Right lung (tissue), 5 donors: ENCODE data around the gene OR6S1. TPM values are rescaled to one million over a fixed set of nuclear protein-coding genes. Genes with fewer than 3 reads are reported as not detected.
"Not testable (repeated sequence)": the region's sequence is repeated elsewhere in the genome, so short reads cannot be mapped to it uniquely, and the experiment has no call there.

Experiments
- DNase-seq, 2 donors: peaks; one replicate each; pipeline ENCODE4 v3.0.0-alpha.2; 2013
- polyA plus RNA-seq, 5 donors: library from polyadenylated mRNA; unstranded; fragments of 120-200 nt; gene quantifications; one replicate each; pipeline versions ENCODE4 v1.2.1 to v1.2.3, GENCODE V29; 2013; ENCODE audit warnings: inconsistent platforms in 1 of 5, low replicate concordance in 1 of 5; ENCODE audit not compliant: insufficient read length in 5 of 5, insufficient read depth in 1 of 5

OR6S1 gene
- polyA plus RNA-seq, 5 donors: not detected

DNA sequence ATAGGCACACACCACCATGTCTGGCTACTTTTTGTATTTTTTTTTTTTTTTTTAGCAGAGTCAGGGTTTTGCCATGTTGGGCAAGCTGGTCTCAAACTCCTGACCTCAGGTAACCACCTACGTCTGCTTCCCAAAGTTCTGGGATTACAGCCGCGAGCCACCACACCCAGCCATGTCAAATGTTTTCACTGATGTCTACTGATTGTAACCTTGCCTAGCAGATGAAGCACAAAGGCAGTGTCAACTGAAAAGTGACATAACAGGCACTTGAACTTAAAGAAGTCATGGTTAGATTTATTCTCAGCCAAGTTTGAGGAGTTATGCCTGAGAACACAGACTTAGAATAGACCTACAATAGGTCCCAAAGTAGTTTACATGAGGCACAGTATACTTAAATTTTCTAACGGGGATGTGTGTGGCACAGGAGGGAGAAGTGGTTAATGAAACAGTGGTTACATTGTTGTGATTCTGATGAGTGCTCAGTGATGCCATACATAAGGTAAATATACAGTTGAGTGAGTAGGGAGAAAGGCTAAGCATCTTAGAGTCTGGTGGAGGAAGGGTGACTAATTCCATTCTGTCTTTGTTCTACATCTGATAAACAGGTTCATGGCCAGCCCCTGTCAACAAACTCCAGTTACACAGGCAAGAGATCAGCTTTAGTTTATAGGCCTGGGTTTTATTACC, 30.2 kb upstream of the OR6S1 start:
- no peak for DNase-seq

DNA sequence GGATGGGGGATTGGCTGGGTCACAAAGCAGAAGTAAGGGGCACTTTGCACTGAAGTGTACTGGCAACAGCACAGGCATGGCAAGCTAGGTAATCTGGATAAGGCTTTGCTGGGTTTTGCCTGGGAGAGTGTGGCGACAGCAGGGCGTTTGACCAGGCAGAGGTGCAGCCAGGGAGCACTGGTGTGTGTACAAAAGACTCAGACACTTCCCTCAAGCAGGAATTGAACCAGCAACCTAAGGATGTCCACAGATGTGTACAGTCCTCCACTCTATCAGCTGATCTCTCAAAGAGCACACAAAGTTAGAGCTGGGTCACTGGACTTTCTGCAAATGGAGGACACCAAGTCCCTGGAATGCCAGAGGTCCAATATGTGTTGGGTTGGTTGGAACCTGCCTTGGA, 27.5 kb upstream of the OR6S1 start:
- DNase-seq: no peak

DNA sequence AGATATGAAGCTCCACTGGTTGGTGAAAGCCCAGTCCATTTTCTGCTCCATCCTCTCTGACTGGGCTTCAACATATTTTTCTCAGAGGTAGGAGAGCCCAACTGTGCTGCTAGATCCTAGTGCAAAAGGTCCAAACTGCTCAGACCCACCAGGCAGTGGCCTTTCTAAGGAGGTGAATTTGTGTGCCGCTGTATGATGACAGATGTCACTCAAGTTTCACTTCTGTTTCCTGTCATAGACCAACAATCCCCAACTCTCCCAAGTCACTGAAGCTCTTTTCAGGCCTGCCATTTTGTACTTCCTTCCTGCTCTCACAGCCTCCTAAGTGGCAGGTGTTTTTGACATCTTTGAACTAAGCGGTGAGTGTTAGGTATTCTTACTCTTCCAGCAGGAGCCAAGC, 26.5 kb upstream of the OR6S1 start:
- DNase-seq: no peak

DNA sequence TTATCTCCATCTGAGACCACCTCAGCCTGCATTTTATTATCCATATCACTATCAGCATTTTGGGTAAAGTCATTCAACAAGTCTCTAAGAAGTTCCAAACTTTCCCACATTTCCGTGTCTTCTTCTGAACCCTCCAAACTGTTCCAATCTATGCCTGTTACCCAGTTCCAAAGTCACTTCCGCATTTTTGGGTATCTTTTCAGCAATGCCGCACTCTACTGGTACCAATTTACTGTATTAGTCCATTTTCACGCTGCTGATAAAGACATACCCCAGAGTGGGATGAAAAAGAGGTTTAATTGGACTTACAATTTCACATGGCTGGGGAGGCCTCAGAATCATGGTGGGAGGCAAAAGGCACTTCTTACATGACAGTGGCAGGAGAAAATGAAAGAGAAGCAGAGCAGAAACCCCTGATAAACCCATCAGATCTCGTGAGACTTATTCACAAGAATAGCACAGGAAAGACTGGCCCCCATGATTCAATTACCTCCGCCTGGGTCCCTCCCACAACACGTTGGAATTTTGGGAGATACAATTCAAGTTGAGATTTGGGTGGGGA, 25.0 kb upstream of the OR6S1 start:
- not testable (repeated sequence) for DNase-seq

DNA sequence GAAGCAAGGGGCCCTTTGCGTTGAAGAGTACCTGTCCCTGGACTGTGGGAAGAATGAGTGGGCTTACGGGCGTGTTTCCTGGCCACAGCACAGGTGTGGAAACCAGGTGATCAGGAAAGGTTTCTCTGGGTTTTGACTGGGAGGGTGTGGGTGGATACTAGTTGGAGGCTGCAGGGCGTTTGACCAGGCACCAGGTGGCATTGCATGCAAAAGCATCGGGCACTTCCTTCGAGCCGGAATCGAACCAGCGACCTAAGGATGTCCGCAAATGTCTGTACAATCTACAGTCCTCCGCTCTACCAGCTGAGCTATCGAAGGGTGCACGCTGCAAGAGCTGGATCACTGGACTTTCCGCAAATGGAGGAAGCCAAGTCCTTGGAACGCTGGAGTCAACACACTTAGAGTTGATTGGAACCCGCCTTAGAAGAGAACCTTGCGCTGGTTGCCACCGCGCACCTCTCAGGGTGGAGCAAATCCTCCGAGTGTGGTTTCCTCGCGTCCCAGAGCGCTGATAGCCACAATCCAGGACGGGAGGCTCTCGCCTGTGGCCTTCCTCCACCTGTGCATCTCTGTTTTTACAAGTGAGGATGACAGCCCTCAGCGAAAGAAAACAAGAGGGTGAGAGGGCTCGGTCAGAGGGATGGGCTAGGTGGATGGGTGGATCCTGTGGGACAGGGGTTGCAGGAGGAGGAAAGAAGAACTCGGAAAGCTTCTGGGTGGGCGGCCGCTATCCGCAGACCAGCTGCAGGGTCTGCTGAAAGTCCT, 21.7 kb upstream of the OR6S1 start:
- no peak for DNase-seq

DNA sequence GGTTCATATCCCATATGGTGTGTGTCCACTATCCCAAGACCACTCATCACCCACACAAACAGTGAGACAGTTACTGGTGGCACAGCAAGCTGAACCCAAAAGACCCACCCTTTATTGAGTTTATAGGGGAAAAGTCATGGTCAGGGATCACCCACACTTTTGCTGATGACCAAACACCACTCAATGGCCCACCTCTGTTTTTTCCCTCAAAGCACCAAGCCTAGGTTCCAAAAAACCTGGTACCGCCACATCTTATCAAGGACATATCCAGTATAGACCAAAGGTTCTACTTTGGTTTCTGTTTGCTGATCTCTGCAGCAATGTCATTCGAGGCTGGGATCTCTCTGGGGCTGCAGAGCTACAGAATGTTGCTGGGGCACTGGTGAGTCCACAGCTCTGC, 19.7 kb upstream of the OR6S1 start:
- no peak for DNase-seq

DNA sequence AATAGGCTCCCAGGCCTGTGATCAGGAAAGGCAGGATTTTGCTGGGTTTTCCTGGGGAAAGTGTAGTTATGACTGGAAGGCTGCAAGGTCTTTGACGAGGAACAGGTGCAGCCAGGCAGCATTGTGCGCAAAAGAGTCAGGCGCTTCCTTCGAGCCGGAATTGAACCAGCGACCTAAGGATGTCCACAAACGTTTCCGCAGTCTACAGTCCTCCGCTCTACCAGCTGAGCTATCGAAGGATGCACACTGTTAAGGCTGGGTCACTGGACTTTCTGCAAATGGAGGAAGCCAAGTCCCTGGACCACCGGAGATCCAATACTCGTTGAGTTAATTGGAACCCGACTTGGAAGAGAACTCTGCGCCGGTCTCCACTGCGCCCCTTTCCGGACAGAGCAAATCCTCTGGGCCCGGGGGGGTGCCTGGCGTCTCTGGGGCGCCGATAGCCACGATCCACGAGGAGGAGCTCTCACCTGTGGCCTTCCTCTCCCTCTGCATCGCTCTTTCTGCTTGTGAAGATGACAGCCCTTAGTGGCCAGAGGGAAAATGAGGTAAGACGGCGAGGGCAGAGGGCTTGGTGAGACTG, 18.4 kb upstream of the OR6S1 start:
- DNase-seq: no peak

DNA sequence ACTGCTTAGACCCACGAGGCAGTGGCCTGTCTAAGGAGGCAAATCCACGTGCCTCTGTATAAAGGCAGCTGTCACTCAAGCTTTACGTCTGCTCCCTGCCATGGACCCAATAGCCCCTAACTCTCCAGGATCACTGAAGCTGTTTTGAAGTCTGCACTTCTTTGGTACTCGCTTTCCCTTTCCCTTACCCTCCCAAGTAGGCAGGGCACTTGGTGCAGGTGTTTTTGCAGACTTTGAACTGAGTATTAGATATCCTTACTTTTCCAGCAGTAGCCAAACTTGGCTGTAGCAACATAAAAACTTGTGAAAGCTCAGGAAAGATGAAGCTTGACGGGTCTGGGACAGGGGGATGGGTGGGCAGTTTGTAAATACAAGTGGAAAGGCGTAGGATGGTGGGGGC, 17.8 kb upstream of the OR6S1 start:
- DNase-seq: no peak

DNA sequence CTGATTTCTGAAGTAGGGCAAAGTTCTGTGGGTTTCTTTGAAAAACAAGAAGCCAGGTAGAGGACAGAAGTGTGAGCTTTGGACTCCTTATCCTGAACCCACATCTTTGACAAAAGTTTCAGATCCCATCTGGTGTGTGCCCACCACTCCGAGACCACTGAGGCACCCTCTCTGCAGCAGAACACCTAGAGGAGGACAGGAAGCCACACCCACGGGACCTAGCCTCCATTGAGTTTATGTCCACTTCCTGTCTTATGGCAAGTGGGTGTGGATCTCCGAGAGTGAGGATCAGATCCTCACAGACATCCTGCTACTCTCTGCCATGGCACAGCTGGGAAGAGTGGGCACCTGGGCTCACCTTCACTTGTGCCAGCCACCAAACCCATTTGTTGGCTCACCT, 16.8 kb upstream of the OR6S1 start:
- no peak for DNase-seq

DNA sequence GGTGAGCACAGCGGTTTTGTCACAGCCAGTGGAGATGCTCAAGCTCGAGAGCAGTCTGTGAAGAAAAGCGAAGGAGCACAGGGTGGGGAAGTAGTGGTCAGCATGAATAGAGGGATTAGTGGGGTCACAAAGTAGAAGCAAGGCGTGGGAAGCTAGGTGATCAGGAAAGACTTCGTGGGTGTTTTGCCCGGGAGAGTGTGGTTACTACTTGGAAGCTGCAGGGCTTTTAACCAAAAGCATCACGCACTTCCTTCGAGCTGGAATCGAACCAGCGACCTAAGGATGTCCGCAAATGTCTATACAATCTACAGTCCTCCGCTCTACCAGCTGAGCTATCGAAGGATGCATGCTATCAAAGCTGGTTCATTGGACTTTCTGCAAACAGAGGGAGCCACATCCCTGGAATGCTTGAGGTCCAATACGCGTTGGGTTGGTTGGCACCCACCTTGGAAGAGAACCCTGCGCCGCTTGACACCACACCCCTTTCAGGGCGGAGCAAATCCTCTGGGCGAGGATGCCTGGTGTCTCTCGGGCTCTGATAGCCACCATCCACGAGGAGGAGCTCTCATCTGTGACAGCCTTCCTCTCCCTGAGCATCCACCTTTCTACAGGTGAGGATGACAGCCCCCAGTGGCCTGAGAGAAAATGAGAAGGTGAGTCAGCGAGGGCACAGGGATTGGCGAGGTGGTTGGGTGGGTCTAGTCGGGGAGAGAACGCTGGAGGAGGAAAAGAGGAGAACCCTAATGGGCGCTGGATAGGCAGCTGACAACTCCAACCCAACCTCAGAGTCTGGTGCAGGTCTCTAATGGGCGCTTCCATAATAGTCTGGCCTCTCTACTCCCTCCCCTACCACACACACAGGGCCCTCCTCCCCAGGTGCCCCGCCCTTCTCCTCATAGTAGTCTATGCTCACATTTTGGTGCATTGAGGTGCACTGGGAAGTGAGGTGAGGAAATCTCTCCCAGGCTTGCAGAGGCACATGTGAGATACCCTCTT, 16.0 kb upstream of the OR6S1 start:
- no peak for DNase-seq

DNA sequence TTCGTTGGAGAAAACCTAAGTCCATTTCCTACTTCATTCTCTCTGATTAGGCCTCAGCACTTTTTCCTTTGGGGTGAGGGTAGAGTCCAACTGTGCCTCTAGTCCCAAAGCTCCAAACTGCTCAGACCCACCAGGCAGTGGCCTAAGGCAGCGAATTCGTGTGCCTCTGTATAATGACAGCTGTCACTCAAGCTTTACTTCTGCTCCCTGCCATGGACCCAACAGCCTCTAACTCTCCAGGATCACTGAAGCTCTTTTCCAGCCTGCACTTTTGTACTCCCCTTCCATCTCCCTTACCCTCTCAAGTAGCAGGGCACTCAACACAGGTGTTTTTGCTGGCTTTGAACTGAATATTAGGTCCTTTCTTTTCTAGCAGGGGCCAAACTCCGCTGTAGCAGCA, 14.8 kb upstream of the OR6S1 start:
- DNase-seq: no peak

DNA sequence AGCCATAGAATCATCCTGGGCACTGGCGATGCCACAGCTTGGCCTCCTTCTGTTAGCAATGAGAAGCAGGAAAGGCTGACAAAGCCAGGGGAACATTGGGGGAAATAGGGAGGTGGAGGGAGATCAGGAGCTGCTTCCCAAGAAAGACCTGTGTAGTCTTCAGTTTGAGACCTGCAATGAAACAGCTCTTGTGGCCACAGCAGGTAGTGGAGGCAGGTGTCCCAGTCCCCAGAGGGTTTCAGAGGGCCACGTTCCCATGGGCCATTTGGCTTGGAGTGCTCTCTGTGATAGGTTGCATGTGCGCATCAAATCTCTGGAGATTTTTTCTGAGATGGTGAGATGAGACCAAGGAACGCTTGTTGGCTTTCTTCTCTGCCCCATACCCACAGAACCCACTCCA, 14.4 kb upstream of the OR6S1 start:
- DNase-seq: no peak

DNA sequence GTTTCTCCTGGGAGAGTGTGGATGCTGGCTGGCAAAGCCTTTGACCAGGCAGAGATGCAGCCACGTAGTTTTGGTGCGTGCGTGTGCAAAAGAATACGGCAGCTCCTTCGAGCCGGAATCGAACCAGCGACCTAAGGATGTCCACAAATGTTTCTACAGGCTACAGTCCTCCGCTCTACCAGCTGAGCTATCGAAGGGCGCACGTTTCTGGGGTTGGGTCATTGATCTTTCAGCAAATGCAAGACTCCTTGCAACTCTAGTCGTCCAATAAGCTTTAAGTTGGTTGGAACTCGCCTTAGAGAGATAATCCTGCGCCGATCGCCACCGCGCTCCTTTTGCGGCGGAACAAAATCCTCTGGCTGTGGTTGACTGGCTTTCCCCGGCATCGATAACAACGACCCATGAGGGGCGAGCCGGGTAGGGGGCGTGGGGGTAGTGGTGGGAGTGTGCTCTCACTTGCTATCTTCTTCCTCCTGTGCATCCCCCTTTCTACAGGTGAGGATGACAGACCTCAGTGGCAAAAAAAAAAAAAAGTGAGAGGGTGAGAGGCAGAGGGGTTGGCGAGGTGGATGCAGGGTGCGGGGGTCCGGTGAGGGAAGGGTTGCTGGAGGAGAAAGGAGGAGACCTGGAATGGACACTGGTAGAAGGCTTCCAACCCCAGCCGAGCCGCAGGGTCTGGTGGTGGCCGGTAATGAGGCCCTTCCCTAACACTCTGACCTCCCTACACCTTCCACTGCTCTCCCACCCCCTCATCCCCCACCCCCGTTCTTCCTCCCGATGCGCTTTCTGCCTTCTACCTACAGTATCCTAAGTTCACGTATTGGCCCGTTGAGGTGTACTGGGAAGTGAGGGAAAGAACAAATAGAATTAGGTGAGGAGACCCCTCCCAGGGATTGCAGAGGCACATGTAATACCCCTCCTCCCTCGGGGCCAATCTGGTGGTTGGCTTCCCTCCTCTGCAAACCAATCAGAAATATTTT, 11.8 kb upstream of the OR6S1 start:
- DNase-seq: no peak

DNA sequence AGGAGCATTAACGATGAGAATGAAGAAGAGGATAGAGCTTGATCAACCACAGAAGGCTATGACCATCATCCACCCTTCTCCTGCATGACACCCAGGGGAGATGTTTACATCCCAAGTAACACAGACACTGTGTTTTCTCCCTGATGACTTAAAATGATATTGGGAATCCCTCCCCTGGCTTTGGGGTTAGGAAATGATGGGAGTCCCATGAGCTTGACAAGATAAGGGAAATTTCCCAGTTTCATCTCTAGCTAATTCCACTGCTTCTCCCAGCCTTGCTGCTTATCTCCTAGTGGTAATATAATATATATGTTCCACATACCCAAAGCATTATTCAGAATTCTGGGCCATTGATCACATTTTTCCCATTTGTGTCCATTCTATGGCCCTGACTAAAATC, 4.0 kb upstream of the OR6S1 start:
- no peak for DNase-seq

DNA sequence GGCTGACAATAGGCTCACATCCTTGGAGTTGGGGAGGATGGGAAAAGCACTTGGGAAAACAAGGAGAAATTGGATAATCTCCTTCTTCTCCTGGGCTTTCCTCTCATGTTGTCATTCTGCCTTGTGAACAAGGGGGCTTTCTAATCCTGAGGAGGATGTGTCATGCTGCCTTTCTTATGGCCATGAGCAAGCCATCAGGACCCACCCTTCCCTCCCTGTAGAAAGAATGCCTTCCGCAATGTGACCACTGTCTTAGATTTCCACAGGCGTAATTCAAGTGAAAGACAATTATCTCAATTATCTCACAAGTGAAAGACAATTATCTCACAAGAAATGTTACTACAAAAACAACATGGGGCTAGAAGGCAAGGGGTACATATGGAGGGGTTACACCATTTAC, 3.0 kb upstream of the OR6S1 start:
- no peak for DNase-seq

DNA sequence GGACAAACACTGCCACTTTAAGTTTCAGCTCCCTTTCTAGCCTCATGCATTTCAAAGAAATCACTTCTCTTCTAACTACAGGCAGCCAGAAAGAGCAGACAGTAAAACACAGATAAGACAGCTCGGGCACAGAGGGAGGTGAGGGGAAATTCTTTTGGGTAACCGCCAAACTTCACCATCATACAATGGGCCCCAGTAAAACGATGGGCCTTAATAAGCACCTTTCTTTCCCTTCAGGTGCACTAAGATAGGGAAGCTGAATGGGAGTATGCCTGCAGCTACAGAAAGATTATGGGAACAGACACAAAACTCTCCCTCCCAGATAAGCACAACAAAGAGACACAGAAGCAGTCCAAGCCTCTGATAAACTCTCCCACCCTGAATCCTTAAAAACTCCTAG, 1.3 kb upstream of the OR6S1 start:
- DNase-seq: not testable (repeated sequence)

DNA sequence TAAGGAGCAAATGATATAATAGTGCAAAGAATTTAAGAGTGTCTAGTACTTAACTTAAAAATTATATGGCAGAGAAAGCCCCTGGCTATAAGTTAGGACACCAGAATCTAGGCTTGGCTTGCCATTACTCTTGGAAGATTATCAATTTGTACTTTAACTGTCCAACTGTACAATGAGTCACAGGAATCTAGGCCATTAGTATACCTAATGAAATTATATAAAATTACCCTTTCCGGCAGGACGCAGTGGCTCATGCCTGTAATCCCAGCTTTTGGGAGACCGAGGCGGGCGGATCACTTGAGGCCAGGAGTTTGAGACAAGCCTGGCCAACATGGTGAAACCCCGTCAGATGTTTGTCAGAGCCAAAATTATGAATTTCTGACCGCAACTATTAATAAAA, 691 bp upstream of the OR6S1 start:
- DNase-seq: no peak

DNA sequence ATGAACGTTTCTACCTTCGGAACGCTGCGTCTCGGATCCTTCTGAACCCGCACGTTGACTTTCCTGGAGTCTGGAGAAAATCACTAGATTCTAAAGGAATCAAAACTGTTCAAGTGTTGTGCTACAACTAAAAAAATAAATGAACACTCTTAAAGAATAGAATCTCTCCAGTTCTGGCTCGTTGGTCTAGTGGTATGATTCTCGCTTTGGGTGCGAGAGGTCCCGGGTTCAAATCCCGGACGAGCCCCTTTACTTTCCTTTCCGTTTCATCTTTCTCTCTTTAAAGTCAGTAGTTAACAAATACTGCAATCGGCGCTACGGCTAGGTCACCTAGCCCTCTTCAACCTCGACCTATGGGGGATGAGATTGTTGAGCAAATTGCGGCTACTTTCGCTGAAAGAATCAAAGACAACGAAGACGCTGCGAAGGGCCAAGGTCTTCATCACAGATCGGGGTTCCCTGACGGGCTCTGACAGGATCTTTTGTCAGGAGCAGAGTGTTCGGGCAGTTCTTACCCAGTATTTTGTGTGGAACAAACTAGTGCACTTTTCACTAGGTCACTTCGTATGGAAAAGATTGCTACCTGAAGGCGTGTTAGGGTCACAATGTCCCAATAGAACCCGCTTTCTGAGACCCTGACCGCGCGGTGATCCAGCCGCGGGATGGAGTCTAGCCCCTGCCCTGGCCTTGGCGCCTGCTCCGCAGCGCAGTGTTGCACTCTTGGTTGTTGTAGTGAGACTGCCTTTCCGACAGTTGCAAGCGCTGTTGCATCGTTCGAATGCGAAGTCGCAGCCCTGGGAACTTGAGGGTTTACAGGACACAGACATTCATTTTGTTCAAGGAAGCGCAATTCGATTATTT, 8.4 kb downstream of the OR6S1 start:
- no peak for DNase-seq

DNA sequence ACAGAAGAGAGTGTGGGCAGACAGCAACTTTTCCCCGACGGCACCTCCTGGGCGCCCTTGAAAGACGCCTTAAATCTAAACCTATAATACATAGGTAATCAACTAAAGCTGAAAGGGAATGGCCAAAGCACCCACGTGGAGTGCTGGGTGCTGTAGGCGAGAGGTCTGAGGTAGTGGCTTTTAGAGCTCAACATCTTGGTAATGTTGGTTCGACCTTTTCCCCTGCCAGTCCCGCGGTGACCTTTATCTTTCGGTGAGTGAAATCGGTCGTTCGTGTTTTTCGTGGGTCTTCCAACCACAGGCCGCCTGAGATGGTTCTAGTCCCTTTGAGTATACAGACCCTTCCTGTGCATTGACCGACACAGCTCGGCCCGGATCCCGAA, 9.1 kb downstream of the OR6S1 start:
- DNase-seq: no peak
